GM12878 (cell line): ENCODE results near the gene GYG1. TPM values are rescaled to one million over a fixed set of nuclear protein-coding genes. Genes with fewer than 3 reads are reported as not detected.

Experiments
- CEBPB ChIP-seq, 2 experiments: fragments of 150-350 bp in 1 of 2; IDR thresholded peaks; 2 replicates each; pipeline ENCODE4 v1.6.1; 2012 to 2014; ENCODE audit warnings: low read depth in 2 of 2, low read length in 2 of 2, borderline replicate concordance in 1 of 2, inconsistent platforms in 1 of 2
- DPF2 ChIP-seq: fragments of 450-650 bp; IDR thresholded peaks from 2 replicates; pipeline ENCODE4 v1.6.1; 2017; ENCODE audit warnings: mild to moderate bottlenecking
- HDAC2 ChIP-seq: fragments of 200-600 bp; sonication (generic); IDR thresholded peaks from 2 replicates; pipeline ENCODE4 v1.6.1; 2017
- HDAC6 ChIP-seq: fragments of 200-600 bp; sonication (generic); IDR thresholded peaks from one replicate; pipeline ENCODE4 v1.8.0; 2017; ENCODE audit warnings: antibody characterized with exemption; ENCODE audit not compliant: unreplicated experiment
- HSF1 ChIP-seq: fragments of 150-350 bp; IDR thresholded peaks from 2 replicates; pipeline ENCODE4 v1.6.1; 2014; ENCODE audit warnings: mild to moderate bottlenecking, low read depth, low read length
- JUNB ChIP-seq: IDR thresholded peaks from 2 replicates; pipeline ENCODE4 v1.6.1; 2016; ENCODE audit warnings: antibody characterized with exemption, mild to moderate bottlenecking
- KDM1A ChIP-seq: fragments of 200-600 bp; sonication (generic); IDR thresholded peaks from 2 replicates; pipeline ENCODE4 v1.6.1; 2016; ENCODE audit warnings: borderline replicate concordance
- MEF2B ChIP-seq: fragments of 450-650 bp; IDR thresholded peaks from 2 replicates; pipeline ENCODE4 v1.6.1; 2018; ENCODE audit warnings: mild to moderate bottlenecking, moderate library complexity; ENCODE audit not compliant: partially characterized antibody, poor library complexity, severe bottlenecking
- MTA3 ChIP-seq: IDR thresholded peaks from 2 replicates; pipeline ENCODE4 v1.6.1; 2012; ENCODE audit warnings: low read length, inconsistent platforms, borderline replicate concordance
- MXI1 ChIP-seq: fragments of 150-350 bp; IDR thresholded peaks from 2 replicates; pipeline ENCODE4 v1.6.1; 2011; ENCODE audit warnings: low read depth, mild to moderate bottlenecking, inconsistent platforms, low read length, improper control_type of control experiment
- MYB ChIP-seq: fragments of 150-350 bp; IDR thresholded peaks from 2 replicates; pipeline ENCODE4 v1.6.1; 2014; ENCODE audit warnings: mild to moderate bottlenecking, low read depth, low read length, borderline replicate concordance
- NR2F1 ChIP-seq: fragments of 450-650 bp; conservative IDR thresholded peaks from 2 replicates; pipeline ENCODE4 v1.6.1; 2017; ENCODE audit warnings: mild to moderate bottlenecking
- NRF1 ChIP-seq: conservative IDR thresholded peaks from 2 replicates; pipeline ENCODE4 v1.6.1; 2011; ENCODE audit warnings: mild to moderate bottlenecking, low read depth, low read length, improper control_type of control experiment
- POLR2AphosphoS5 ChIP-seq: IDR thresholded peaks from 2 replicates; pipeline ENCODE4 v1.6.1; 2011; ENCODE audit warnings: mild to moderate bottlenecking, low read length, inconsistent platforms
- SIN3A ChIP-seq: IDR thresholded peaks from 2 replicates; pipeline ENCODE4 v1.6.1; 2012; ENCODE audit warnings: low read depth, low read length, improper control_type of control experiment
- SREBF1 ChIP-seq: IDR thresholded peaks from 2 replicates; pipeline ENCODE4 v1.6.1; 2012; ENCODE audit warnings: mild to moderate bottlenecking, low read length
- STAT3 ChIP-seq: IDR thresholded peaks from 2 replicates; pipeline ENCODE4 v1.6.1; 2011; ENCODE audit warnings: low read depth, low read length, improper control_type of control experiment
- TAF1 ChIP-seq: IDR thresholded peaks from 2 replicates; pipeline ENCODE4 v1.6.1; 2011; ENCODE audit warnings: mild to moderate bottlenecking, low read depth, low read length, borderline replicate concordance
- WRNIP1 ChIP-seq: IDR thresholded peaks from 2 replicates; pipeline ENCODE4 v1.6.1; 2011; ENCODE audit warnings: low read depth, low read length, improper control_type of control experiment, borderline replicate concordance
- YBX1 ChIP-seq: fragments of 450-650 bp; IDR thresholded peaks from 2 replicates; pipeline ENCODE4 v1.6.1; 2016; ENCODE audit warnings: antibody characterized with exemption
- ZBTB40 ChIP-seq: fragments of 450-650 bp; IDR thresholded peaks from 2 replicates; pipeline ENCODE4 v1.6.1; 2016; ENCODE audit warnings: mild to moderate bottlenecking, moderate library complexity, borderline replicate concordance
- ZNF687 ChIP-seq: fragments of 450-650 bp; IDR thresholded peaks from 2 replicates; pipeline ENCODE4 v1.6.1; 2017; ENCODE audit warnings: mild to moderate bottlenecking, moderate library complexity
- polyA plus RNA-seq, 11 experiments: library from polyadenylated mRNA; depleted of rRNA in 4 of 11; unstranded in 6 of 11; stranded (reverse) in 5 of 11; fragments of >200 nt; fragmentation: Nextera tagmentation in 4 of 11; fragmentation: Illumina TruSeq in 1 of 11; extraction: Ambion mirVana in 4 of 11; extraction: Trizol in 1 of 11; gene quantifications; 1 replicate in 1 of 11; 2 replicates in 10 of 11; pipeline versions ENCODE4 v1.2.1 to v1.2.3, GENCODE V29; 2011 to 2016; ENCODE audit warnings: inconsistent platforms in 2 of 11, missing spikeins in 2 of 11, low read depth in 1 of 11
- total RNA-seq, 4 experiments: library from RNA; depleted of rRNA in 3 of 4; stranded (reverse); fragments of >200 nt in 3 of 4; fragmentation: Illumina TruSeq in 1 of 4; extraction: Trizol in 1 of 4; gene quantifications; 2 replicates each; pipeline versions ENCODE4 v1.2.1 to v1.2.3, GENCODE V29; 2013 to 2021

GYG1 gene
- total and polyA plus RNA-seq, 10 of the 15 experiments (the other 5 are each of a cell fraction or from before 2014, with no cell fraction given), result 11.8 to 38.9 (median 22.9) TPM

- 0 out of 2 replicates have a peak, but pooled peaks have one; percentile 43 for TF ChIP-seq ZNF687
- no peak for TF ChIP-seq MYB
- no peak for TF ChIP-seq SREBF1
- no peak for TF ChIP-seq MTA3
- no peak for TF ChIP-seq MEF2B
- 0 out of 2 replicates have a peak, but pooled peaks have one; percentile 20 for TF ChIP-seq SIN3A
- TF ChIP-seq ZBTB40, result no peak
- no peak for TF ChIP-seq WRNIP1
- peak; percentile 27 for TF ChIP-seq HDAC6
- TF ChIP-seq NR2F1, result peak; percentile 23; the same call in 1 of the 2 replicates
- 0 out of 2 replicates have a peak, but pooled peaks have one; percentile 77 for TF ChIP-seq DPF2
- 0 out of 2 replicates have a peak, but pooled peaks have one; percentile 3 for TF ChIP-seq NRF1
- TF ChIP-seq HSF1, result no peak
- TF ChIP-seq TAF1, result no peak; the same call in 1 of the 2 replicates
- no peak for TF ChIP-seq KDM1A
- no peak for TF ChIP-seq STAT3
- TF ChIP-seq HDAC2, result no peak
- no peak for TF ChIP-seq YBX1
- TF ChIP-seq POLR2AphosphoS5, result peak; percentile 89
- TF ChIP-seq JUNB, result no peak
- no peak for TF ChIP-seq CEBPB (IDR thresholded peaks at IDR 0.05; ENCODE audit: borderline replicate concordance in 1 of 2, low read depth in 2 of 2, low read length in 2 of 2)
- TF ChIP-seq MXI1, result no peak
These were observed at the start of gene GYG1 (continued) for GRCh38 chr3:148991219-148992026.
